Testis (tissue), 3 donors: ENCODE measurements around the gene SMAP2. TPM values are rescaled to one million over a fixed set of nuclear protein-coding genes. Genes with fewer than 3 reads are reported as not detected.

ENCODE experiments used
- DNase-seq: peaks from one replicate; pipeline ENCODE4 v3.0.0-alpha.2; 2019
- H3K27ac ChIP-seq, 2 donors: fragments of 200-600 bp; sonication (generic); one replicate each; pipeline ENCODE4 v1.5.1; 2019
- H3K27me3 ChIP-seq: fragments of 200-600 bp; sonication (generic); one replicate; pipeline ENCODE4 v1.5.1; 2019
- H3K36me3 ChIP-seq: fragments of 200-600 bp; sonication (generic); one replicate; pipeline ENCODE4 v1.5.1; 2017; ENCODE audit warnings: low read depth; ENCODE audit errors: missing control alignments
- H3K4me1 ChIP-seq: fragments of 200-600 bp; sonication (generic); one replicate; pipeline ENCODE4 v1.5.1; 2019
- H3K4me3 ChIP-seq, 2 donors: fragments of 200-600 bp; sonication (generic); one replicate each; pipeline ENCODE4 v1.5.1; 2017 to 2019
- H3K9me3 ChIP-seq: fragments of 200-600 bp; sonication (generic); one replicate; pipeline ENCODE4 v1.5.1; 2017
- CTCF ChIP-seq, 3 experiments: fragments of 450-650 bp in 2 of 3; fragments of 200-600 bp in 1 of 3; sonication (generic) in 1 of 3; IDR thresholded peaks; one replicate each; pipeline ENCODE4 v1.5.1; 2016 to 2019; ENCODE audit warnings: antibody characterized with exemption in 3 of 3, mild to moderate bottlenecking in 2 of 3, moderate library complexity in 1 of 3
- POLR2A ChIP-seq: fragments of 450-650 bp; IDR thresholded peaks from one replicate; pipeline ENCODE4 v1.6.1; 2017; ENCODE audit warnings: antibody characterized with exemption, mild to moderate bottlenecking, moderate library complexity
- WGBS, 2 donors: methylation state at CpG; one replicate each; pipeline ENCODE4 v1.1.5; 2018; 5-methylcytosine and 5-hydroxymethylcytosine counted together
- intact Hi-C: fragments of 100-400 bp; cut with DNase I; formaldehyde crosslinking; loops from one replicate; pipeline ENCODE4 v1.15.1; 2023; ENCODE audit warnings: low total_unique reads
- polyA plus RNA-seq: library from polyadenylated mRNA; stranded (reverse); fragments of 350-450 nt; fragmentation: Illumina TruSeq; extraction: RNeasy Lipid Tissue Mini Kit (QIAGEN cat#74804); gene quantifications from one replicate; pipeline ENCODE4 v1.2.3, GENCODE V29; 2014; ENCODE audit warnings: low read depth, low replicate concordance; ENCODE audit not compliant: insufficient read depth
- total RNA-seq, 2 donors: library from RNA; depleted of rRNA; stranded (reverse); fragments of >200 nt; gene quantifications; one replicate each; pipeline ENCODE4 v1.2.3, GENCODE V29; 2016

The SMAP2 gene
- total and polyA plus RNA-seq, 3 donors from 2014 or later: 23.0 to 44.3 (median 27.1) TPM

- TF ChIP-seq CTCF (IDR thresholded peaks at IDR 0.05) (no peak), POLR2A (no peak)
- Histone ChIP-seq H3K4me1 (peaks cover 8% of the 10 kb centered on the region), H3K36me3 (no peaks in the 10 kb centered on the region), H3K9me3 (no peaks in the 10 kb centered on the region), H3K27me3 (no peaks in the 10 kb centered on the region), H3K27ac (no peak overlapping the region), H3K4me3 (no peak overlapping the region)
- intact Hi-C loops: no loop called here
- DNase-seq: no peak
- 60 to 75% methylated on average over 4 of the region's 4 CpGs for WGBS, 2 donors
These were observed 1.7 kb upstream of the SMAP2 start for GRCh38 chr1:40371707-40372258.

DNA sequence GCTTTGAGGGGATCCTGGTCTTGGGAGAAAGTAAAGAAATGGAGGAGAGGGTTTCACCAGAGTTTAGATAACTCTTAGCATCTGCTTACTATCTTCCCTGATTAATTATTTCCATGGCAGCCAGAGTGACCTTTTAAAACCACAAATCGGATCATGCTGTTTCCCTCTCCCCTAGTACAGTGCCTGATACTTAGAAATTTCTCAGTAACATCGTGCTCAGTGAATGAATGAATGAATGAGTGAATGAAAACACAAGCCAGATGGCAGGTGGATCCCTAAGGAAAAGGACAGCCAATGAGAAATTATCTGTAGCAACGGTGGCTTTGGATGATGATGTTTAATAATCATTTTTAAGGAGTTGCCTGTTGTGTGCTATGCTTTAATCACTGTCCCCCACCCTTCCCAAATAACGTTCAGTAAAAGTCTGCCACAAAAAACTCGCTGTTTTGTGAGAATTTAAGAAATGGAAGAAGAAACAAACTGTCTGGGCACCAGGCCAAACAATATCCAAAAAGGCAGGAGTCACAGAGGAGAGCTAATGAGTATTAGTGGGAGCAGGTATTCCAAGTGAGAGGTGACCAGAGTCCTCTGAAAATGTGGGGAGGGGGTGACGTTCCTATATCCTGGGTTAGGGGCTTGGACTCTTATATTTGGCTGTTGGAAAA lies 737 bp upstream of the SMAP2 start:
- no peaks in the 10 kb centered on the region for H3K9me3 ChIP-seq
- H3K27me3 ChIP-seq: no peaks in the 10 kb centered on the region
- TF ChIP-seq POLR2A (no peak), CTCF (IDR thresholded peaks at IDR 0.05) (no peak)
- intact Hi-C loops: no loop called here
- H3K36me3 ChIP-seq: no peaks in the 10 kb centered on the region
- no peak overlapping the region for H3K27ac ChIP-seq
- H3K4me1 ChIP-seq: peaks cover 8% of the 10 kb centered on the region
- 27 to 29% methylated on average over 6 of the region's 6 CpGs for WGBS, 2 donors
- DNase-seq: no peak
- H3K4me3 ChIP-seq: peak overlapping the region in 1 of 2 donors; percentile 94

GRCh38 chr1:40377512-40377911 lies 4.0 kb downstream of the SMAP2 start:
- no peak for DNase-seq
- no peak overlapping the region for H3K27ac ChIP-seq
- peaks cover 8% of the 10 kb centered on the region for H3K4me1 ChIP-seq
- no peak overlapping the region for H3K4me3 ChIP-seq
- no peaks in the 10 kb centered on the region for H3K9me3 ChIP-seq
- 57 to 77% methylated on average over 1 of the region's 1 CpG for WGBS, 2 donors
- TF ChIP-seq CTCF (IDR thresholded peaks at IDR 0.05): no peak
- TF ChIP-seq POLR2A: no peak
- intact Hi-C loops: no loop called here
- no peaks in the 10 kb centered on the region for H3K27me3 ChIP-seq
- H3K36me3 ChIP-seq: no peaks in the 10 kb centered on the region

DNA sequence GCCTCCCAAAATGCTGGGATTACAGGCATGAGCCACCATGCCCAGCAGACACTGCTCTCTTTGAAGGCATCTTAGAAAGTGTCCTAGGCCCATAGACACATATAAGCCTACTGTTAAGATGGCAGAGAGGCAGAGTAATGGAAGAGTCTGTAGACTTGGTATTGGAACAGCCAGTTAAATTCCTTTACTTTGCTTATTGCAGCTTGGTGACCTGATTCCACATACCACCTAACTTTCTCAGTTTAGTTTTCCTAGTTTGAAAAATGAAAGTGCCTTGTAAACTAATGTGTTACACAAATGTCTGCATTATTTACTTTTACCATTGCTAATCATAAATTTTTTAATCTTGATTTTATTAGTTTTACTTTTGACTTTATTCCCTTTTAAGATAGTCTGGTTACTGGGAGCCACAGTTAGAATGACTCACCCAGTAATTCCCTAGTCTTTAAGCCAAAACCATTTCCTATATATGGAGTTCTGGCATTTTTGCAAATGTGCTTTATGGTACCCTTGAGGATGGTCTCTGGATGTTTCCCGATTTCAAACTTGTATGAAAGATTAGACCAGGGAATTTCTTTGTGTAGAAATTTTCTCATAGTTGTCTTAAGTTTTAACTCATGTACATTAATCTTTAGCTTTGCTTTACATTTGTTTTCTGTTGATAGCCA lies 6.4 kb downstream of the SMAP2 start:
- TF ChIP-seq POLR2A (no peak), CTCF (IDR thresholded peaks at IDR 0.05) (no peak)
- Histone ChIP-seq H3K27me3 (no peaks in the 10 kb centered on the region), H3K4me1 (peaks cover 18% of the 10 kb centered on the region), H3K27ac (peak overlapping the region in 1 of 2 donors; percentile 60), H3K36me3 (no peaks in the 10 kb centered on the region), H3K9me3 (no peaks in the 10 kb centered on the region), H3K4me3 (no peak overlapping the region)
- intact Hi-C loops: no loop called here
- 32 to 47% methylated on average over 1 of the region's 1 CpG for WGBS, 2 donors
- no peak for DNase-seq
